ENCODE measurements around the gene CBFB. TPM values are rescaled to one million over a fixed set of nuclear protein-coding genes. Genes with fewer than 3 reads are reported as not detected.

CBFB gene
- total and polyA plus RNA-seq, 7 donors, result 9.6 to 28.0 (median 21.3) TPM

- Histone ChIP-seq H3K27me3 (no peaks in the 10 kb centered on the region), H3K4me1 (no peaks in the 10 kb centered on the region), H3K27ac (no peak overlapping the region), H3K36me3 (peaks cover 0 to 79% (median 23%) of the 10 kb centered on the region in 4 donors), H3K4me3 (no peak overlapping the region), H3K9me3 (no peaks in the 10 kb centered on the region)
- no peak for DNase-seq
- TF ChIP-seq CTCF (IDR thresholded peaks at IDR 0.05) (no peak), POLR2AphosphoS5 (IDR thresholded peaks at IDR 0.05) (no peak), EP300 (IDR thresholded peaks at IDR 0.05) (no peak), POLR2A (IDR thresholded peaks at IDR 0.05) (no peak)
- intact Hi-C loops (cut with DNase I), result no loop called here
Observed at GRCh38 chr16:67128417-67128816, 99.5 kb downstream of the CBFB start.

GRCh38 chr16:67128887-67129286 is 99.9 kb downstream of the CBFB start:
- intact Hi-C loops (cut with DNase I), result no loop called here
- DNase-seq, result no peak
- TF ChIP-seq CTCF (IDR thresholded peaks at IDR 0.05) (no peak), POLR2AphosphoS5 (IDR thresholded peaks at IDR 0.05) (no peak), EP300 (IDR thresholded peaks at IDR 0.05) (no peak), POLR2A (IDR thresholded peaks at IDR 0.05) (no peak)
- Histone ChIP-seq H3K9me3 (no peaks in the 10 kb centered on the region), H3K4me1 (no peaks in the 10 kb centered on the region), H3K27me3 (no peaks in the 10 kb centered on the region), H3K36me3 (peaks cover 0 to 79% (median 23%) of the 10 kb centered on the region in 4 donors), H3K4me3 (no peak overlapping the region), H3K27ac (no peak overlapping the region)
- WGBS, 2 donors, result 96% methylated on average over 3 of the region's 3 CpGs

GRCh38 chr16:67129422-67129821 is 100.5 kb downstream of the CBFB start:
- Histone ChIP-seq H3K36me3 (peaks cover 4 to 79% (median 28%) of the 10 kb centered on the region in 4 donors), H3K27me3 (no peaks in the 10 kb centered on the region), H3K9me3 (no peaks in the 10 kb centered on the region), H3K27ac (no peak overlapping the region), H3K4me3 (no peak overlapping the region), H3K4me1 (no peaks in the 10 kb centered on the region)
- intact Hi-C loops (cut with DNase I), result no loop called here
- WGBS, 2 donors, result 97 to 98% methylated on average over 3 of the region's 3 CpGs
- no peak for DNase-seq
- no peak for TF ChIP-seq CTCF (IDR thresholded peaks at IDR 0.05)
- no peak for TF ChIP-seq POLR2AphosphoS5 (IDR thresholded peaks at IDR 0.05)
- no peak for TF ChIP-seq POLR2A (IDR thresholded peaks at IDR 0.05)

- Histone ChIP-seq H3K36me3 (peaks cover 32 to 98% (median 74%) of the 10 kb centered on the region in 4 donors), H3K27ac (no peak overlapping the region), H3K27me3 (no peaks in the 10 kb centered on the region), H3K4me3 (no peak overlapping the region), H3K9me3 (no peaks in the 10 kb centered on the region), H3K4me1 (no peaks in the 10 kb centered on the region)
- TF ChIP-seq POLR2A (IDR thresholded peaks at IDR 0.05) (no peak), POLR2AphosphoS5 (IDR thresholded peaks at IDR 0.05) (no peak), CTCF (IDR thresholded peaks at IDR 0.05) (no peak), EP300 (IDR thresholded peaks at IDR 0.05) (no peak)
- DNase-seq, result no peak
- WGBS, 2 donors, result 63 to 72% methylated on average over 3 of the region's 3 CpGs
- intact Hi-C loops (cut with DNase I), result no loop called here
Observed at GRCh38 chr16:67137605-67138004, 108.7 kb downstream of the CBFB start.

GRCh38 chr16:67141391-67141790 is 112.4 kb downstream of the CBFB start:
- Histone ChIP-seq H3K27ac (no peak overlapping the region), H3K4me1 (no peaks in the 10 kb centered on the region), H3K9me3 (no peaks in the 10 kb centered on the region), H3K27me3 (no peaks in the 10 kb centered on the region), H3K36me3 (peaks cover 40 to 99% (median 76%) of the 10 kb centered on the region in 4 donors), H3K4me3 (no peak overlapping the region)
- 96 to 99% methylated on average over 13 of the region's 13 CpGs for WGBS, 2 donors
- TF ChIP-seq POLR2A (IDR thresholded peaks at IDR 0.05), result no peak
- no peak for TF ChIP-seq POLR2AphosphoS5 (IDR thresholded peaks at IDR 0.05)
- no peak for TF ChIP-seq CTCF (IDR thresholded peaks at IDR 0.05)
- DNase-seq, result no peak
- intact Hi-C loops (cut with DNase I), result no loop called here
